ENCODE data around the gene RAB1A.

The RAB1A gene

GRCh38 chr2:65092791-65093190 is 37.1 kb downstream of the RAB1A start:
- DNase-seq (ENCODE audit: low read depth) = no peak

GRCh38 chr2:65085148-65085547 is 44.8 kb downstream of the RAB1A start:
- no peak for DNase-seq (ENCODE audit: low read depth)

GRCh38 chr2:65081232-65081685 is 48.6 kb downstream of the RAB1A start:
- no peak for DNase-seq (ENCODE audit: low read depth)

GRCh38 chr2:65079017-65079416 is 50.9 kb downstream of the RAB1A start:
- no peak for DNase-seq (ENCODE audit: low read depth)

- DNase-seq (ENCODE audit: low read depth) = no peak
Observed at GRCh38 chr2:65077898-65078297, 52.0 kb downstream of the RAB1A start.

- DNase-seq (ENCODE audit: low read depth) = no peak
Observed at GRCh38 chr2:65076345-65076710, 53.6 kb downstream of the RAB1A start.

GRCh38 chr2:65075605-65076344 is 54.1 kb downstream of the RAB1A start:
- DNase-seq (ENCODE audit: low read depth) = no peak

- DNase-seq (ENCODE audit: low read depth) = no peak
Observed at GRCh38 chr2:65075176-65075575, 54.7 kb downstream of the RAB1A start.

- no peak for DNase-seq (ENCODE audit: low read depth)
Observed at GRCh38 chr2:65073879-65074565, 55.9 kb downstream of the RAB1A start.

- DNase-seq (ENCODE audit: low read depth) = no peak
Observed at GRCh38 chr2:65072181-65072970, 57.5 kb downstream of the RAB1A start.

GRCh38 chr2:65071499-65072180 is 58.3 kb downstream of the RAB1A start:
- DNase-seq (ENCODE audit: low read depth) = no peak

- DNase-seq (ENCODE audit: low read depth) = no peak
Observed at GRCh38 chr2:65070856-65071255, 59.0 kb downstream of the RAB1A start.

GRCh38 chr2:65070172-65070830 is 59.6 kb downstream of the RAB1A start:
- DNase-seq (ENCODE audit: low read depth) = no peak

GRCh38 chr2:65069439-65069824 is 60.5 kb downstream of the RAB1A start:
- no peak for DNase-seq (ENCODE audit: low read depth)

GRCh38 chr2:65067806-65068553 is 61.9 kb downstream of the RAB1A start:
- no peak for DNase-seq (ENCODE audit: low read depth)

GRCh38 chr2:65064728-65065552 is 65.0 kb downstream of the RAB1A start:
- DNase-seq (ENCODE audit: low read depth) = no peak

GRCh38 chr2:65062843-65063825 is 66.8 kb downstream of the RAB1A start:
- DNase-seq (ENCODE audit: low read depth) = no peak

GRCh38 chr2:65061910-65062339 is 68.0 kb downstream of the RAB1A start:
- no peak for DNase-seq (ENCODE audit: low read depth)

All from stimulated activated CD8-positive, alpha-beta memory T cell treated with anti-CD3 and anti-CD28 coated beads, Interleukin-7, amount 100 ng/mL, for 24 hours (primary cell).